OCI-LY1 (cell line): Measurements from ENCODE around the gene AP4E1.
"Not testable (repeated sequence)": the region's sequence is repeated elsewhere in the genome, so short reads cannot be mapped to it uniquely, and the experiment has no call there.

ENCODE experiments used
- H2AFZ ChIP-seq: fragments of 200-600 bp; sonication (generic), shearing (Covaris generic); 2 replicates; pipeline ENCODE4 v1.6.0; 2014; ENCODE audit warnings: antibody characterized with exemption, mild to moderate bottlenecking, low read length
- H3F3A ChIP-seq: fragments of 200-600 bp; sonication (generic), shearing (Covaris generic); 2 replicates; pipeline ENCODE4 v1.6.0; 2014; ENCODE audit warnings: mild to moderate bottlenecking, antibody characterized with exemption, low read length, moderate library complexity; ENCODE audit not compliant: insufficient read depth
- H3K27ac ChIP-seq: fragments of 200-600 bp; sonication (generic); 2 replicates; pipeline ENCODE4 v1.5.1; 2014; ENCODE audit warnings: low read length, mixed run types, mild to moderate bottlenecking, low read depth; ENCODE audit not compliant: poor library complexity, severe bottlenecking
- H3K27me3 ChIP-seq: fragments of 200-600 bp; sonication (generic); 2 replicates; pipeline ENCODE4 v1.6.0; 2014; ENCODE audit warnings: antibody characterized with exemption, mild to moderate bottlenecking, low read length, moderate library complexity; ENCODE audit not compliant: insufficient read depth
- H3K36me3 ChIP-seq: fragments of 200-600 bp; sonication (generic); 2 replicates; pipeline ENCODE4 v1.6.1; 2014; ENCODE audit warnings: mild to moderate bottlenecking, antibody characterized with exemption, low read length, moderate library complexity, mixed read lengths; ENCODE audit not compliant: insufficient read depth
- H3K4me1 ChIP-seq: fragments of 200-600 bp; sonication (generic); 2 replicates; pipeline ENCODE4 v1.5.1; 2014; ENCODE audit warnings: mild to moderate bottlenecking, low read length, moderate library complexity; ENCODE audit not compliant: insufficient read depth, severe bottlenecking
- H3K4me2 ChIP-seq: fragments of 200-600 bp; sonication (generic), shearing (Covaris generic); 2 replicates; pipeline ENCODE4 v1.6.1; 2014; ENCODE audit warnings: low read length
- H3K4me3 ChIP-seq: fragments of 200-600 bp; sonication (generic); 2 replicates; pipeline ENCODE4 v1.5.1; 2014; ENCODE audit warnings: low read length, low read depth, mild to moderate bottlenecking, mixed read lengths; ENCODE audit not compliant: poor library complexity, severe bottlenecking
- H3K79me2 ChIP-seq: fragments of 200-600 bp; shearing (Covaris generic); 2 replicates; pipeline ENCODE4 v1.6.1; 2016; ENCODE audit warnings: mixed run types, low read length, mixed read lengths; ENCODE audit not compliant: insufficient read depth
- H3K9ac ChIP-seq: fragments of 200-600 bp; sonication (generic), shearing (Covaris generic); 2 replicates; pipeline ENCODE4 v1.6.1; 2014; ENCODE audit warnings: mild to moderate bottlenecking, low read length, mixed read lengths
- H3K9me2 ChIP-seq: fragments of 200-600 bp; sonication (generic), shearing (Covaris generic); 2 replicates; pipeline ENCODE4 v1.6.1; 2014; ENCODE audit warnings: low read depth, mild to moderate bottlenecking, low read length, mixed read lengths
- H3K9me3 ChIP-seq: fragments of 200-600 bp; shearing (Covaris generic); 2 replicates; pipeline ENCODE4 v1.6.1; 2014; ENCODE audit warnings: low read length, mixed read lengths
- H4K20me1 ChIP-seq: fragments of 200-600 bp; sonication (generic), shearing (Covaris generic); 2 replicates; pipeline ENCODE4 v1.6.0; 2016; ENCODE audit warnings: mild to moderate bottlenecking, low read length; ENCODE audit not compliant: insufficient read depth
- EZH2 ChIP-seq: fragments of 200-600 bp; sonication (generic), shearing (Covaris generic); IDR thresholded peaks from 2 replicates; pipeline ENCODE4 v1.8.0; 2017; ENCODE audit warnings: borderline replicate concordance, mixed run types, mild to moderate bottlenecking, antibody characterized with exemption, low read length, moderate library complexity, mixed read lengths
- TF ChIP-seq, protein P1 (sequence below): fragments of 200-600 bp; sonication (generic), shearing (Covaris generic); IDR thresholded peaks from 2 replicates; pipeline ENCODE4 v1.5.1; 2017; ENCODE audit warnings: mild to moderate bottlenecking, antibody characterized with exemption, low read length, moderate library complexity, mixed read lengths

AP4E1 gene

DNA sequence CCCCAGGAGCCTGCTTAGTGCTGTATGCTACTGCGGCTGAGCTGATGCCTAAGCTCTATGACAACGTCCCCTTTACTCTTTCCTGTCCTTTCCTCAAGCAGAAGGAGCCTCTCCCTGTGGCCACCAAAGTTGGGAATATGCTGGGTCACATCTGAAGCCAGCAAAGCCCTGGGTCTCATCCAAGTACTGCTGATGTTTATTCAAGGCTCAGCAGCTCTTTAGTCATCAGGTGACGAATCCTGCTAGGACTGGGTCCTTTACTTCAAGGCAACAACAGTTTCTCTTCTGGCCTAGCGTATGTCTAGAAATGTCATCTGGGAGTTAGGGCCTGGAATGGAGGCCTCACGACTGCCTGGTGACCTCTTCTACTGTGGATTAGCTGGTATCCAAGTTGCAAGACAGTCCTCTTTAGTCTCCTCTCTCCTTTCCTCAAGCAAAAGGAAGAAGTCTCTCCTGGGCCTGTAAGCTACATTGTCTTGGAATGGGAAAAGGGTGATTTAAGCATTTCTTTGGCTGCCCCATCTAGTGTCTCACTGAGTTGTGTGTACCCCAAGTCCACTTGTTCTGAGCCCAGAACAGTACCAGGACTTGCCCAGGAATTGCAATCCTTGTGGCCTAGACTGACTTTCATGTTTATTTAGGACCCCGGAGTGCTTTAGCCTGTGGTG lies 122.3 kb downstream of the AP4E1 start:
- no peaks in the 10 kb centered on the region for H4K20me1 ChIP-seq
- no peaks in the 10 kb centered on the region for H3K36me3 ChIP-seq
- H2AFZ ChIP-seq = no peak overlapping the region
- no peaks in the 10 kb centered on the region for H3K27me3 ChIP-seq
- H3K79me2 ChIP-seq = no peaks in the 10 kb centered on the region
- no peak overlapping the region for H3K4me2 ChIP-seq
- no peaks in the 10 kb centered on the region for H3K4me1 ChIP-seq
- H3K4me3 ChIP-seq = no peak overlapping the region
- no peak for TF ChIP-seq EZH2
- TF ChIP-seq, protein P1, sequence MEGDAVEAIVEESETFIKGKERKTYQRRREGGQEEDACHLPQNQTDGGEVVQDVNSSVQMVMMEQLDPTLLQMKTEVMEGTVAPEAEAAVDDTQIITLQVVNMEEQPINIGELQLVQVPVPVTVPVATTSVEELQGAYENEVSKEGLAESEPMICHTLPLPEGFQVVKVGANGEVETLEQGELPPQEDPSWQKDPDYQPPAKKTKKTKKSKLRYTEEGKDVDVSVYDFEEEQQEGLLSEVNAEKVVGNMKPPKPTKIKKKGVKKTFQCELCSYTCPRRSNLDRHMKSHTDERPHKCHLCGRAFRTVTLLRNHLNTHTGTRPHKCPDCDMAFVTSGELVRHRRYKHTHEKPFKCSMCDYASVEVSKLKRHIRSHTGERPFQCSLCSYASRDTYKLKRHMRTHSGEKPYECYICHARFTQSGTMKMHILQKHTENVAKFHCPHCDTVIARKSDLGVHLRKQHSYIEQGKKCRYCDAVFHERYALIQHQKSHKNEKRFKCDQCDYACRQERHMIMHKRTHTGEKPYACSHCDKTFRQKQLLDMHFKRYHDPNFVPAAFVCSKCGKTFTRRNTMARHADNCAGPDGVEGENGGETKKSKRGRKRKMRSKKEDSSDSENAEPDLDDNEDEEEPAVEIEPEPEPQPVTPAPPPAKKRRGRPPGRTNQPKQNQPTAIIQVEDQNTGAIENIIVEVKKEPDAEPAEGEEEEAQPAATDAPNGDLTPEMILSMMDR = no peak
- H3K9me3 ChIP-seq = no peaks in the 10 kb centered on the region
- H3K9me2 ChIP-seq = no peaks in the 10 kb centered on the region
- H3K9ac ChIP-seq = no peak overlapping the region
- H3F3A ChIP-seq = no peaks in the 10 kb centered on the region
- H3K27ac ChIP-seq = no peak overlapping the region

DNA sequence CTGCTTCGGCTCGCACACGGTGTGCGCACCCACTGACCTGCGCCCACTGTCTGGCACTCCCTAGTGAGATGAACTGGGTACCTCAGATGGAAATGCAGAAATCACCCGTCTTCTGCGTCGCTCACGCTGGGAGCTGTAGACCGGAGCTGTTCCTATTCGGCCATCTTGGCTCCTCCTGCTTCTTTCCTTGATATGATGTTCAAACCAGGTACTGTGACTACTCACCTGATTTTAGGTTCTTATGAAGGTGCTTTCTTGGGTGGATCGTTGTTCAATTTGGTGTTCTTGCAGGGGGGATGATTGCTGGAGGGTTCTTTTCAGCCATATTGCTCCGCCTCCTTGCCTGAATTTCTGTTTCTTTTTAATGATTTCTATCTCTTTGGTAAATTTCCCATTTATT lies 129.0 kb downstream of the AP4E1 start:
- not testable (repeated sequence) for H3K27ac ChIP-seq, H3K9me3 ChIP-seq, H3K79me2 ChIP-seq, H4K20me1 ChIP-seq, H3F3A ChIP-seq, H3K4me2 ChIP-seq, H3K4me3 ChIP-seq, H2AFZ ChIP-seq, H3K36me3 ChIP-seq, H3K4me1 ChIP-seq, H3K9me2 ChIP-seq, H3K27me3 ChIP-seq, H3K9ac ChIP-seq

DNA sequence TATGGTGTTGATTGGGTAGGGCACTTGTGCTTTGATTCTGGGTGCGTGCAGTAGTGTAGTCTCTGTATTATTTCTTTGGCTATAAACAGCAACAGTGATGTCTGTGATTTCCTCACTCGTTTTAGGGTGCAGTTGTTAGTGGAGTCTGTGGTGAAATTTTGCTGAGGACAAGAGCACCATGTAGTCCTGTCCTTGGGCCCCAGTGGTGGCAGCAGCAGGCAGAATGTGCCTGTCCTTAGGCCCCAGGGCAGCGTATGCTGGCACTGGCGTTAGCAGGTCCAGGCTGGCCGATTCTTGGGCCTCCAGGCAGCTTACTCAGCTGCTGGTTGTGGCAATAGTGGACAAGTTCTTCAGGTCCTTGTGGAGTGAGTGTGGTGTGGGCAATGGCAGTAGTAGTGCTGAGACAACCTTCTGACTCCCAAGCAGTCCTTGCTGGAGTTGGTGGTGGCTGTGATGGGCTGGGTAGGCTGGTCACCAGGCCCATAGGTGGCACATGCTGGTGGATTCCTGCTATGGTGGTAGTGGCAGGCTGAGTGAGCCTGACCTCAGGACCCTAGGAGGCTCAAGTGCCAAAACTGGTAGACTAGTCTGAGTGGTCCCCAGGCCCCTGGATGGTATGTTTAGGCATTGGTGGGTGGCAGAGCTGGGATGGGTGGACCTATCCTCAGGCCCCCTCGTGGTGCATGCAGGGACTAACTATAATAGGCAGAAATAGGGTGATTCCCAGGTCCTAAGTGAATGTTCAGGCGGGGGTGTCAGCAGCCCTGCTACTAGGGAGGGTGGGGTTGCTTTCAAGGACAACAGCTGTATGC lies 129.9 kb downstream of the AP4E1 start:
- Histone ChIP-seq H3K9me3 (no peaks in the 10 kb centered on the region), H3K36me3 (no peaks in the 10 kb centered on the region), H3K9me2 (no peaks in the 10 kb centered on the region), H3K27ac (no peak overlapping the region), H4K20me1 (no peaks in the 10 kb centered on the region), H2AFZ (no peak overlapping the region), H3K4me2 (no peak overlapping the region), H3K27me3 (no peaks in the 10 kb centered on the region), H3K9ac (no peak overlapping the region), H3K4me1 (no peaks in the 10 kb centered on the region), H3F3A (no peaks in the 10 kb centered on the region), H3K4me3 (no peak overlapping the region), H3K79me2 (no peaks in the 10 kb centered on the region)
- TF ChIP-seq EZH2 = no peak
- TF ChIP-seq, protein P1 = no peak

DNA sequence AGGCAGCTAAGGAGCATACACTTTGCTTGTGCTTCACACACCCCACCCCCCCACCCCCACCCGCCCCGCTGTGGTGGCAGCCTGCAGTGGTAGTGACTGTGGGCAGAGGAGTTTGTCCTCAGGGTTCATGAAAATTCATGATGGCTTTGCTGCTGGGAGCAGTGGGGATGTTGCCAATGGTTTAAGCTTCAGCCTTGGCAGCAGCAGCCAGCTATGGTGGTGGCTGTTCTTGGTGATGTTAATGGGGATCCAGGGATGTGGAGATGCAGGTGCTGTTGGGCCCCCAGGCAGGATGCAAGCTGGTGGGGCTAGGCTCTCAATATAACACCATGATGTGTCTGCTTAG lies 130.5 kb downstream of the AP4E1 start:
- H3K4me2 ChIP-seq = no peak overlapping the region
- TF ChIP-seq, protein P1 = no peak
- TF ChIP-seq EZH2 = no peak
- H3K9ac ChIP-seq = no peak overlapping the region
- H4K20me1 ChIP-seq = no peaks in the 10 kb centered on the region
- no peak overlapping the region for H3K27ac ChIP-seq
- H3K4me1 ChIP-seq = no peaks in the 10 kb centered on the region
- no peaks in the 10 kb centered on the region for H3K9me3 ChIP-seq
- H3K79me2 ChIP-seq = no peaks in the 10 kb centered on the region
- no peak overlapping the region for H3K4me3 ChIP-seq
- H2AFZ ChIP-seq = no peak overlapping the region
- no peaks in the 10 kb centered on the region for H3K9me2 ChIP-seq
- H3K27me3 ChIP-seq = no peaks in the 10 kb centered on the region
- no peaks in the 10 kb centered on the region for H3K36me3 ChIP-seq
- no peaks in the 10 kb centered on the region for H3F3A ChIP-seq
